ENCODE measurements around the gene DNAH11.

- TF ChIP-seq EP300 (IDR thresholded peaks at IDR 0.05) (no peak), CTCF (IDR thresholded peaks at IDR 0.05) (no peak), POLR2A (IDR thresholded peaks at IDR 0.05) (no peak)
Observed at GRCh38 chr7:21724562-21724961, 181.7 kb downstream of the DNAH11 start.

Measured in upper lobe of left lung (tissue), 4 donors.